Transverse colon (tissue), 4 donors: Measurements from ENCODE around the gene VPS35L.

Experiments
- CTCF ChIP-seq, 5 experiments: fragments of 200-600 bp in 3 of 5; fragments of 450-650 bp in 2 of 5; sonication (generic) in 3 of 5; IDR thresholded peaks; 1 replicate in 2 of 5; 2 replicates in 3 of 5; pipeline ENCODE4 v1.5.1; 2016 to 2017; ENCODE audit warnings: antibody characterized with exemption in 5 of 5, inconsistent platforms in 3 of 5, mild to moderate bottlenecking in 2 of 5, moderate library complexity in 1 of 5
- EP300 ChIP-seq: sonication (generic); formaldehyde crosslinking; IDR thresholded peaks from one replicate; pipeline ENCODE4 v1.6.1; 2017; ENCODE audit warnings: antibody characterized with exemption, low read depth
- POLR2A ChIP-seq: fragments of 450-650 bp; IDR thresholded peaks from one replicate; pipeline ENCODE4 v1.6.1; 2016; ENCODE audit warnings: antibody characterized with exemption, mild to moderate bottlenecking, moderate library complexity
- POLR2AphosphoS5 ChIP-seq, 3 donors: sonication (generic); formaldehyde crosslinking; IDR thresholded peaks; one replicate each; pipeline ENCODE4 v1.6.1; 2016; ENCODE audit warnings: antibody characterized with exemption in 3 of 3

- TF ChIP-seq CTCF (IDR thresholded peaks at IDR 0.05): no peak
- no peak for TF ChIP-seq POLR2A
- TF ChIP-seq POLR2AphosphoS5 (IDR thresholded peaks at IDR 0.05): no peak
- no peak for TF ChIP-seq EP300
Observed at GRCh38 chr16:19683453-19684236, 128.1 kb downstream of the VPS35L start.
